K562 (cell line): ENCODE measurements around the gene SLC27A6. TPM values are rescaled to one million over a fixed set of nuclear protein-coding genes. Genes with fewer than 3 reads are reported as not detected.

Experiments
- ATAC-seq: fragments of 200-7000 bp; cut with Tn5 transposase; 3 replicates; pipeline ENCODE4 v1.9.1; 2020; ENCODE audit warnings: moderate library complexity
- BruUV-seq: library from RNA; stranded (reverse); fragments of 400-500 nt; replicated peaks from 2 replicates; lab custom pipeline; 2021; lab: Mats Ljungman, UMichigan
- CTCF ChIA-PET: fragments of 300-600 bp; formaldehyde crosslinking; extraction: SDS; loops from one replicate; lab custom pipeline; 2021; ENCODE audit warnings: low intra/inter-chr PET ratio; lab: Yijun Ruan, JAX
- POLR2A ChIA-PET: fragments of 300-600, 350-650 bp; sonication (Branson Sonifier 250); formaldehyde crosslinking; extraction: SDS; loops from one replicate; lab custom pipeline; 2021; ENCODE audit warnings: antibody characterized with exemption, inconsistent platforms; lab: Yijun Ruan, JAX
- DNase-seq, 4 experiments: peaks; one replicate each; pipeline versions ENCODE4 v3.0.0 to v3.0.0-alpha.2; 2011 to 2018; ENCODE audit warnings: low spot score in 3 of 4, mixed read lengths in 3 of 4; ENCODE audit errors: extremely low read depth in 1 of 4
- FAIRE-seq: peaks from 2 replicates; lab custom pipeline; 2011; peaks lifted over from hg19 to GRCh38; lab: Jason Lieb, UNC
- H2AFZ ChIP-seq: 2 replicates; pipeline ENCODE4 v1.6.0; 2011; ENCODE audit warnings: low read depth, low read length, control low read depth, inconsistent platforms
- H3K27ac ChIP-seq: fragments of 200-600 bp; 3 replicates; pipeline ENCODE4 v1.8.0; 2011; ENCODE audit warnings: low read depth, mild to moderate bottlenecking, control low read depth, inconsistent platforms, low read length, moderate library complexity, mixed read lengths; ENCODE audit errors: extremely low read depth
- H3K27me3 ChIP-seq, 2 experiments: fragments of 300-600 bp in 1 of 2; 2 replicates in 1 of 2; 3 replicates in 1 of 2; pipeline versions ENCODE4 v1.6.0 to v1.8.0; 2011; ENCODE audit warnings: inconsistent platforms in 2 of 2, low read length in 2 of 2, mild to moderate bottlenecking in 1 of 2, mixed read lengths in 1 of 2, moderate library complexity in 1 of 2; ENCODE audit not compliant: control insufficient read depth in 2 of 2, insufficient read depth in 2 of 2
- H3K36me3 ChIP-seq: fragments of 300-600 bp; 3 replicates; pipeline ENCODE4 v1.8.0; 2011; ENCODE audit warnings: mild to moderate bottlenecking, low read length, inconsistent platforms; ENCODE audit not compliant: control insufficient read depth, insufficient read depth
- H3K4me1 ChIP-seq, 2 experiments: fragments of 200-600 bp in 1 of 2; replicated peaks in 1 of 2; 2 replicates in 1 of 2; 3 replicates in 1 of 2; pipeline versions ENCODE4 v1.5.1 to v1.8.0; 2011; ENCODE audit warnings: inconsistent platforms in 2 of 2, low read length in 2 of 2, mild to moderate bottlenecking in 1 of 2, mixed read lengths in 1 of 2, moderate library complexity in 1 of 2; ENCODE audit not compliant: control insufficient read depth in 2 of 2, insufficient read depth in 2 of 2
- H3K4me2 ChIP-seq: 2 replicates; pipeline ENCODE4 v1.6.1; 2011; ENCODE audit warnings: low read length, control low read depth, inconsistent platforms, mixed read lengths; ENCODE audit not compliant: insufficient read depth
- H3K4me3 ChIP-seq: fragments of 200-600 bp; sonication (generic), shearing (Covaris generic); 2 replicates; pipeline ENCODE4 v1.5.1; 2016; ENCODE audit warnings: control low read depth, inconsistent platforms
- H3K79me2 ChIP-seq: fragments of 200-600 bp; 3 replicates; pipeline ENCODE4 v1.8.0; 2011; ENCODE audit warnings: low read length, inconsistent platforms; ENCODE audit not compliant: control insufficient read depth, insufficient read depth
- H3K9ac ChIP-seq, 2 experiments: 2 replicates each; pipeline versions ENCODE4 v1.6.0 to v1.6.1; 2011; ENCODE audit warnings: low read depth in 2 of 2, low read length in 2 of 2, control low read depth in 1 of 2, inconsistent platforms in 1 of 2, mild to moderate bottlenecking in 1 of 2, mixed read lengths in 1 of 2; ENCODE audit not compliant: insufficient read depth in 1 of 2
- H3K9me1 ChIP-seq: one replicate; pipeline ENCODE4 v1.6.0; 2011; ENCODE audit warnings: inconsistent platforms, mild to moderate bottlenecking, low read length, moderate library complexity; ENCODE audit not compliant: control insufficient read depth, insufficient read depth
- H3K9me3 ChIP-seq: replicated peaks from 2 replicates; pipeline ENCODE4 v1.5.1; 2011; ENCODE audit warnings: low read depth, low read length, inconsistent platforms; ENCODE audit not compliant: control insufficient read depth, insufficient read depth
- H4K20me1 ChIP-seq: replicated peaks from 2 replicates; pipeline ENCODE4 v1.6.1; 2011; ENCODE audit warnings: low read length, inconsistent platforms, mixed read lengths; ENCODE audit not compliant: control insufficient read depth, insufficient read depth
- CEBPB ChIP-seq: fragments of 450-650 bp; IDR thresholded peaks from 2 replicates; pipeline ENCODE4 v1.6.1; 2016; ENCODE audit warnings: missing genetic modification characterization, missing compliant biosample characterization
- CEBPG ChIP-seq, 3 experiments: fragments of 200-800 bp in 1 of 3; sonication (Bioruptor generic) in 1 of 3; sonication (generic) in 1 of 3; formaldehyde crosslinking in 1 of 3; IDR thresholded peaks in 2 of 3; conservative IDR thresholded peaks in 1 of 3; 2 replicates each; pipeline versions ENCODE4 v1.6.1 to v1.8.0; 2016 to 2022; ENCODE audit warnings: missing compliant biosample characterization in 2 of 3, missing genetic modification characterization in 2 of 3, mild to moderate bottlenecking in 1 of 3, missing genetic modification reagents in 1 of 3
- CTCF ChIP-seq, 3 experiments: IDR thresholded peaks in 2 of 3; conservative IDR thresholded peaks in 1 of 3; 2 replicates each; pipeline ENCODE4 v1.5.1; 2011 to 2012; ENCODE audit warnings: low read length in 3 of 3, mild to moderate bottlenecking in 3 of 3, control low read depth in 2 of 3, improper control_type of control experiment in 1 of 3, inconsistent platforms in 1 of 3, low read depth in 1 of 3, mixed read lengths in 1 of 3, moderate library complexity in 1 of 3; ENCODE audit not compliant: insufficient read depth in 2 of 3
- WGBS: fragments of 100-300 bp; shearing (Covaris generic); methylation state at CpG from one replicate; pipeline ENCODE4 v1.1.6; 2016; ENCODE audit warnings: low coverage, mixed read lengths; ENCODE audit not compliant: insufficient coverage; ENCODE audit errors: missing lambda C conversion rate; 5-methylcytosine and 5-hydroxymethylcytosine counted together
- in situ Hi-C: fragments of 300-500 bp; cut with MboI; formaldehyde crosslinking; loops from 4 replicates; pipeline ENCODE4 v1.15.0; 2018; ENCODE audit warnings: inconsistent platforms, mixed read lengths
- intact Hi-C: fragments of 100-400 bp; cut with micrococcal nuclease; formaldehyde crosslinking; loops from 2 replicates; pipeline ENCODE4 v1.14.2; 2022
- polyA plus RNA-seq, 8 experiments: library from polyadenylated mRNA; depleted of rRNA in 4 of 8; stranded (reverse) in 5 of 8; unstranded in 3 of 8; fragments of >200 nt; fragmentation: Nextera tagmentation in 2 of 8; fragmentation: Illumina TruSeq in 1 of 8; extraction: Ambion mirVana in 2 of 8; extraction: Trizol in 1 of 8; gene quantifications; 2 replicates each; pipeline versions ENCODE4 v1.2.1 to v1.2.3, GENCODE V29; 2011 to 2014; ENCODE audit warnings: inconsistent platforms in 1 of 8, missing spikeins in 1 of 8
- total RNA-seq, 7 experiments: library from RNA; depleted of rRNA in 6 of 7; stranded (reverse); fragments of >200 nt in 6 of 7; fragmentation: Illumina TruSeq in 2 of 7; extraction: Trizol in 2 of 7; gene quantifications; 2 replicates each; pipeline versions ENCODE4 v1.2.1 to v1.2.3, GENCODE V29; 2011 to 2021; ENCODE audit warnings: low replicate concordance in 1 of 7
- TF ChIP-seq, protein P1 (sequence below), 2 experiments: fragments of 450-650 bp in 1 of 2; sonication (generic) in 1 of 2; formaldehyde crosslinking in 1 of 2; IDR thresholded peaks in 1 of 2; conservative IDR thresholded peaks in 1 of 2; 2 replicates each; pipeline versions ENCODE4 v1.6.1 to v1.8.1; 2016 to 2023; ENCODE audit warnings: mild to moderate bottlenecking in 2 of 2, moderate library complexity in 2 of 2, inconsistent platforms in 1 of 2, missing genetic modification reagents in 1 of 2
- TF ChIP-seq, protein P2 (sequence below): fragments of 250-450 bp; sonication (Bioruptor Pico); IDR thresholded peaks from 2 replicates; pipeline ENCODE4 v1.5.0; 2021

Gene SLC27A6
- total and polyA plus RNA-seq, 9 of the 15 experiments (the other 6 are each of a cell fraction or from before 2014, with no cell fraction given) = 0.56 to 1.9 (median 1.2) TPM

DNA sequence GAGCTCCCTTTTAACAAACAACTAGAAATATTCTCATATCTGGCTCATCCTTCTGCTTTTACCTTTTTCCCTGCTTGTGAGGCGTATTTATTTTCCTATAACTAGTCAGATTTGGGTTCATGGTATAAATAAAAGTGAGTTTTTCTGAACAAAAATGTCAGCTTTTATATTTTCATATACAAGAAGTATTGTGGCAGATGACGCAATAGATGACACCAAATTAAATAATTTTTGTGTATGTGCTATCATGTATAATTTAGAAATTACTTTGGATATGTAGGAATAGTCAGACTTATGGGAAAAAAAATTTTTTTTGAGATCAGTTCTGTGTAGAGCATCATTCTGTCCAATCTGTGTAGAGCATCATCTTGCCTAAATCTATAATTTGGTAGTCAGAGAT lies 45.7 kb upstream of the SLC27A6 start:
- H3K4me2 ChIP-seq = no peak overlapping the region
- TF ChIP-seq CEBPB (tag) = 0 out of 2 replicates have a peak, but pooled peaks have one; percentile 19
- no peak for TF ChIP-seq CTCF (IDR thresholded peaks at IDR 0.05 in 2 of 3, conservative IDR thresholded peaks at IDR 0.05 in 1 of 3; ENCODE audit: insufficient read depth in 2 of 3, low read depth in 1 of 3, low read length in 3 of 3)
- TF ChIP-seq, protein P1, sequence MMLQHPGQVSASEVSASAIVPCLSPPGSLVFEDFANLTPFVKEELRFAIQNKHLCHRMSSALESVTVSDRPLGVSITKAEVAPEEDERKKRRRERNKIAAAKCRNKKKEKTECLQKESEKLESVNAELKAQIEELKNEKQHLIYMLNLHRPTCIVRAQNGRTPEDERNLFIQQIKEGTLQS (IDR thresholded peaks at IDR 0.05) = peak; percentile 50; the same call in 1 of the 2 replicates
- TF ChIP-seq, protein P1 (CRISPR knock-in tag; conservative IDR thresholded peaks at IDR 0.05) = no peak
- TF ChIP-seq CEBPG (CRISPR knock-in tag; IDR thresholded peaks at IDR 0.05) = no peak
- peak; percentile 28 to 80; a peak in 2 of 4 replicates for TF ChIP-seq CEBPG (tag; conservative IDR thresholded peaks at IDR 0.05 in 1 of 2, IDR thresholded peaks at IDR 0.05 in 1 of 2)
- TF ChIP-seq, protein P2, sequence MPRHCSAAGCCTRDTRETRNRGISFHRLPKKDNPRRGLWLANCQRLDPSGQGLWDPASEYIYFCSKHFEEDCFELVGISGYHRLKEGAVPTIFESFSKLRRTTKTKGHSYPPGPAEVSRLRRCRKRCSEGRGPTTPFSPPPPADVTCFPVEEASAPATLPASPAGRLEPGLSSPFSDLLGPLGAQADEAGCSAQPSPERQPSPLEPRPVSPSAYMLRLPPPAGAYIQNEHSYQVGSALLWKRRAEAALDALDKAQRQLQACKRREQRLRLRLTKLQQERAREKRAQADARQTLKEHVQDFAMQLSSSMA (CRISPR knock-in tag) = no peak
- TF ChIP-seq, all 486 proteins: peak for 3
- intact Hi-C loops = no loop called here
- no peak overlapping the region for H3K9ac ChIP-seq
- BruUV-seq = no TSS peak
- H3K9me3 ChIP-seq = no peaks in the 10 kb centered on the region
- no peak overlapping the region for H3K27ac ChIP-seq
- DNase-seq (no peak), ATAC-seq (no peak), FAIRE-seq (no peak)
- H3K79me2 ChIP-seq = no peaks in the 10 kb centered on the region
- H3K9me1 ChIP-seq = no peaks in the 10 kb centered on the region
- no peak overlapping the region for H2AFZ ChIP-seq
- H3K36me3 ChIP-seq = no peaks in the 10 kb centered on the region
- no peaks in the 10 kb centered on the region for H4K20me1 ChIP-seq
- no peaks in the 10 kb centered on the region for H3K27me3 ChIP-seq
- no peaks in the 10 kb centered on the region for H3K4me1 ChIP-seq
- POLR2A ChIA-PET = no interaction called here
- in situ Hi-C loops = loop anchor here (25.0 kb wide), 1 partner anchor 218 kb away; no protein-coding TSS in a partner anchor
- H3K4me3 ChIP-seq = no peak overlapping the region
- CTCF ChIA-PET = no interaction called here
- 5% methylated on average over 2 of the region's 2 CpGs for WGBS
